Effector memory CD4-positive, alpha-beta T cell (primary cell): ENCODE measurements around the gene NLRP6.
"Not testable (repeated sequence)": the region's sequence is repeated elsewhere in the genome, so short reads cannot be mapped to it uniquely, and the experiment has no call there.

Experiments
- DNase-seq, 3 donors: peaks; one replicate each; pipeline ENCODE4 v3.0.0-alpha.2; 2020
- H3K27ac ChIP-seq: 2 replicates; pipeline ENCODE4 v1.7.0; 2013; ENCODE audit warnings: mild to moderate bottlenecking, low read length, moderate library complexity; ENCODE audit not compliant: insufficient read depth, poor library complexity, severe bottlenecking
- H3K27me3 ChIP-seq: replicated peaks from 2 replicates; pipeline ENCODE4 v1.7.0; 2013; ENCODE audit warnings: mild to moderate bottlenecking, low read length; ENCODE audit not compliant: insufficient read depth, control insufficient read depth, poor library complexity, severe bottlenecking
- H3K36me3 ChIP-seq: 2 replicates; pipeline ENCODE4 v1.7.0; 2013; ENCODE audit warnings: mild to moderate bottlenecking, low read length, moderate library complexity; ENCODE audit not compliant: control insufficient read depth, insufficient read depth
- H3K4me1 ChIP-seq: 2 replicates; pipeline ENCODE4 v1.7.0; 2013; ENCODE audit warnings: low read length, mild to moderate bottlenecking; ENCODE audit not compliant: control insufficient read depth, insufficient read depth, poor library complexity, severe bottlenecking
- H3K4me3 ChIP-seq: 2 replicates; pipeline ENCODE4 v1.7.0; 2013; ENCODE audit warnings: low read length, low read depth, mild to moderate bottlenecking; ENCODE audit not compliant: insufficient read depth, poor library complexity, severe bottlenecking
- H3K9me3 ChIP-seq: 2 replicates; pipeline ENCODE4 v1.7.0; 2013; ENCODE audit warnings: mild to moderate bottlenecking, low read length, moderate library complexity; ENCODE audit not compliant: control insufficient read depth
- total RNA-seq, 3 donors: gene quantifications; one replicate each; lab custom pipeline; 2026; lab: John Stamatoyannopoulos, UW

The NLRP6 gene
- 5.0 to 20.7 (median 15.6) reads per million in 3 donors for total RNA-seq

- Histone ChIP-seq H3K4me1 (peaks cover 45% of the 10 kb centered on the region), H3K27ac (peak within 1 kb of the TSS; percentile 38), H3K27me3 (no peaks in the 10 kb centered on the region), H3K4me3 (peak within 1 kb of the TSS; percentile 63), H3K36me3 (no peaks in the 10 kb centered on the region), H3K9me3 (no peaks in the 10 kb centered on the region)
- DNase-seq = no peak
Observed at GRCh38 chr11:278001-278951, at the start of gene NLRP6. NLRP6 (plus strand) TSS chr11:278407; CDS start chr11:278570, 163 bp downstream.

- H3K4me1 ChIP-seq = peaks cover 3% of the 10 kb centered on the region
Observed at GRCh38 chr11:230431-230830, 47.8 kb upstream of the NLRP6 start.

DNA sequence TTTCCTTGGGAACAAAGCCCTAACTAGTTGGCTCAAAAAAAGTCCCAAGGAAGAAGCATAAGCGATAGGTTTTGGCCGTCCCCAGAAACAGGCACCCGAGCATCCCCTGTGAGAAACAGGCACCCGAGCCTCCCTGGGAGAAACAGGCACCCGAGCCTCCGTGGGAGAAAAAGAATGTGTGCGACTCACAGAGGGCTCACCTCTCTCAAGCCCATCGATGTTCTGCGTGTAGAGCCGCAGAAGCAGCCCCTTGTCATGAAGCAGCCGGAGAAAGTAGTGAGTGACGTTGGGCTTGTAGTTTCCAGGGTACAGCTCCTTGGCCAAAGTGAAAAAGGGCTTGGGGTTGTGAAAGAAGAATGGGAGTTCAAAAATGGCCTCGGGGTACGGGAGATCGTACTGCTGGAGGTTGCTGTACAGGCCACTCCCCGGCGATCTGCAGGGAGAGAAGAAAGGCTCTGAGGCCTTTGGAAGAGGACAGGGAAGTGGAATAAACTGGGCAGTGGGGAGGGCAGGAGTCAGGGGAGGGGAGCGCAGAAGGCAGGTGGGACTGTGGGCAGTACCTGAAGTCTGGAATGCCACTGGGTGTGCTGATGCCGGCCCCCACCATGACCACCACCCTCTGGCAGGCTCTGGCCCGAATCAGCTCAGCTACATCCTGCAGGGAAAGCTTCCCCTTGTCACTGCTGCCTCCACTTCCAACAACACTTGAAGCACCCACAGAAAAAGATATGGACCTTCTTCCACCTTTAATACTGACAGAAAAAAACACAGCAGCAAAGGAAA, 45.2 kb upstream of the NLRP6 start:
- Histone ChIP-seq H3K36me3 (peaks cover 4% of the 10 kb centered on the region), H3K4me1 (peaks cover 12% of the 10 kb centered on the region), H3K27ac (no peak overlapping the region), H3K9me3 (no peaks in the 10 kb centered on the region), H3K4me3 (no peak overlapping the region), H3K27me3 (no peaks in the 10 kb centered on the region)
- DNase-seq = no peak

More at GRCh38 chr11:230431-230830, 47.8 kb upstream of the NLRP6 start:
- DNase-seq = no peak
- Histone ChIP-seq H3K9me3 (no peaks in the 10 kb centered on the region), H3K36me3 (peaks cover 4% of the 10 kb centered on the region), H3K27me3 (no peaks in the 10 kb centered on the region), H3K4me3 (no peak overlapping the region), H3K27ac (no peak overlapping the region)

DNA sequence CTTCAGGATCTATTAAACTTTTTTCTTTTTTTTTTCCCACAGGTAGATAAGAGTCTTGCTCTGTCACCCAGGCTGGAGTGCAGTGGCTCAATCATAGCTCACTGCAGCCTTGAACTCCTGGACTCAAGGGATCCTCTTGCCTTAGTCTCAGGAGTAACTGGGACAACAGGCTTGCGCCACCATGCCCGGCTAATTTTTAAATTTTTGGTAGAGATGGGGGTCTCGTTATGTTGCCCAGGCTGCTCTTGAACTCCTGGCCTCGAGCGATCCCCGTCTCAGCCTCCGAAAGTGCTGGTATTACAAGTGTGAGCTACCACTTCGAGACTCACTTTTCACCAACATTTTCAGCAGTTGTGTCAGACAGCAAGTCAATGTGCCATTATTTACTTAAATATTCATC, 43.0 kb upstream of the NLRP6 start:
- no peak overlapping the region for H3K4me3 ChIP-seq

GRCh38 chr11:235609-235996, 42.6 kb upstream of the NLRP6 start:
- H3K36me3 ChIP-seq = peaks cover 19% of the 10 kb centered on the region
- peak overlapping the region; percentile 99 for H3K27ac ChIP-seq
- H3K27me3 ChIP-seq = no peaks in the 10 kb centered on the region
- no peaks in the 10 kb centered on the region for H3K9me3 ChIP-seq
- H3K4me3 ChIP-seq = peak overlapping the region; percentile 81
- peaks cover 14% of the 10 kb centered on the region for H3K4me1 ChIP-seq
- DNase-seq = peak in 2 of 3 donors; percentile 50 to 52

More for the DNA sequence above, 43.0 kb upstream of the NLRP6 start:
- H3K4me1 ChIP-seq = peaks cover 14% of the 10 kb centered on the region
- H3K27ac ChIP-seq = peak overlapping the region; percentile 99
- H3K27me3 ChIP-seq = no peaks in the 10 kb centered on the region
- H3K36me3 ChIP-seq = peaks cover 15% of the 10 kb centered on the region
- no peaks in the 10 kb centered on the region for H3K9me3 ChIP-seq
- DNase-seq = no peak

DNA sequence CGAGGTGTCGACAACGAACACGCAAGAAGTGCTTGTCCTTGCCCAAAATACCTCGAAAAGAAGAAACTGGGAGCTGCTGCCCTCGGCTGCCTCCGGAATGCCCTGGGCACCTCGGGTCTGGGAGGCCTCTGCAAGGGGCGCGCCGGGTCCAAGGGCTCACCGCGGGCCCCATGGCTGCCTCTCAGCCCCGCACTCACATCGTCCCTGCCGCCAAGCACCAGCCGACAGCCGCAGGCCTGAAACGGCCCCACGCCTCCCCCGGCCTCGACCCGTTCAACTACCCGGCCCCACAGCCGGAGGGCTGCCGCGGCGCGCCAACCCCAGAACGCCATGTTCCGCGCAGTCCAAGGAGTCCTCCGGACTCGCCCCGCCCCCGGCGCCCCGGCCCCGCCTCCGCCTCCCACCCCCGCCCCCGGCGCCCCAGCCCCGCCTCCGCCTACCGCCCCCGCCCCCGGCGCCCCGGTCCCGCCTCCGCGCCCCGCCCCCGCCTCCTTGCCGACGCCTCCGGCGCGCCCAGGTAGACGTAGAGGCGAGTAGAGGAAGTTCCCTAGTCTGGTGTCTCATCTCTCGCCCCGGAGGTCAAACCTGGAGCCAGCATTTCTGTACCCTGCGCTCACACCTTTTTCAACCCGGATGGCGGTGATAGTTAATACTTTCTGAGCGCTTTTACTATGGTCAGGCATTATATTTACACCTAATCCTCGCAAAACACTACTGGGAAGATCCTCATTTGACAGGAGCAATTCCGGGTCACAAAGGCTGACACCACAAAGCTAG, 42.0 kb upstream of the NLRP6 start, which contains the start of gene SIRT3:
SIRT3 (minus strand) TSS at position 346 of the 777 bp plus-strand sequence; CDS start at position 332, 14 bp downstream.
- H3K27me3 ChIP-seq = no peaks in the 10 kb centered on the region
- peak within 1 kb of the TSS; percentile 99 for H3K27ac ChIP-seq
- H3K36me3 ChIP-seq = peaks cover 23% of the 10 kb centered on the region

GRCh38 chr11:236774-237767, 41.1 kb upstream of the NLRP6 start, which contains the start of gene PSMD13:
PSMD13 (plus strand) TSS chr11:236976; CDS start chr11:237050, 74 bp downstream.
- Histone ChIP-seq H3K27ac (peak within 1 kb of the TSS; percentile 99), H3K27me3 (no peaks in the 10 kb centered on the region), H3K4me1 (peaks cover 14% of the 10 kb centered on the region), H3K9me3 (no peaks in the 10 kb centered on the region), H3K36me3 (peaks cover 30% of the 10 kb centered on the region), H3K4me3 (peak within 1 kb of the TSS; percentile 89)
- DNase-seq = peak; percentile 76 to 82 (median 79)

More for the DNA sequence above, 42.0 kb upstream of the NLRP6 start, which contains the start of gene SIRT3:
- DNase-seq = peak; percentile 81 to 86 (median 84)
- Histone ChIP-seq H3K9me3 (no peaks in the 10 kb centered on the region), H3K4me1 (peaks cover 14% of the 10 kb centered on the region), H3K4me3 (peak within 1 kb of the TSS; percentile 89)

GRCh38 chr11:238346-238745, 39.9 kb upstream of the NLRP6 start:
- not testable (repeated sequence) for H3K27ac ChIP-seq, H3K27me3 ChIP-seq, DNase-seq, H3K4me3 ChIP-seq, H3K9me3 ChIP-seq
- peaks cover 36% of the 10 kb centered on the region for H3K36me3 ChIP-seq
- peaks cover 14% of the 10 kb centered on the region for H3K4me1 ChIP-seq
